Tibial nerve (tissue), 4 donors: ENCODE measurements around the gene MDFI.

Experiments
- EP300 ChIP-seq, 2 donors: sonication (generic); formaldehyde crosslinking; IDR thresholded peaks; one replicate each; pipeline ENCODE4 v1.6.1; 2017; ENCODE audit warnings: antibody characterized with exemption in 2 of 2, mild to moderate bottlenecking in 1 of 2
- POLR2A ChIP-seq, 2 donors: fragments of 450-650 bp; IDR thresholded peaks; one replicate each; pipeline ENCODE4 v1.6.1; 2017; ENCODE audit warnings: antibody characterized with exemption in 2 of 2, mild to moderate bottlenecking in 2 of 2, moderate library complexity in 2 of 2
- TF ChIP-seq, protein P1 (sequence below), 5 experiments: fragments of 200-600 bp in 3 of 5; fragments of 450-650 bp in 2 of 5; sonication (generic) in 3 of 5; IDR thresholded peaks; one replicate each; pipeline ENCODE4 v1.5.1; 2016 to 2019; ENCODE audit warnings: antibody characterized with exemption in 5 of 5, mild to moderate bottlenecking in 3 of 5, moderate library complexity in 2 of 5

DNA sequence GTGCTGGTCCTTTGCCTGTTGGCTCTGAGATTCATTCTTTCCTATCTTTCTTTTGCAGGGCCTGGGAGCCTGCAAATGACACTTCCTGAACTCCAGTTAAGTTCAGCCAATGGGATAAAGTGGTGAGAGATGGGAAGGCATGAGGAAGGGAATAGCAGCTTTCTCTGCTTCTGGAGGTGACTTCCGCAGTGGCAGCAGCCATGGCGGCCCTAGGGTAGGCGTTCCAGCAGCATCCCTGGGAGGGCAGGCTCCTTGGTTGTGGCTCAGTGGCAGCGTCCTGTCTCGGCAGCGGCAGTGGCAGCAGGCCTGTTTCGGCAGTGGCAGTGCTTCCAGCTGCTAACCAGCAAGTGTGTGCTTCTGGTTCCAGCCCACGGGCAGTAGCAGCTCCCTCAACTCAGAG is 7.3 kb upstream of the MDFI start:
- no peak for TF ChIP-seq POLR2A (IDR thresholded peaks at IDR 0.05)
- TF ChIP-seq EP300 (IDR thresholded peaks at IDR 0.05) = no peak
- TF ChIP-seq, protein P1, sequence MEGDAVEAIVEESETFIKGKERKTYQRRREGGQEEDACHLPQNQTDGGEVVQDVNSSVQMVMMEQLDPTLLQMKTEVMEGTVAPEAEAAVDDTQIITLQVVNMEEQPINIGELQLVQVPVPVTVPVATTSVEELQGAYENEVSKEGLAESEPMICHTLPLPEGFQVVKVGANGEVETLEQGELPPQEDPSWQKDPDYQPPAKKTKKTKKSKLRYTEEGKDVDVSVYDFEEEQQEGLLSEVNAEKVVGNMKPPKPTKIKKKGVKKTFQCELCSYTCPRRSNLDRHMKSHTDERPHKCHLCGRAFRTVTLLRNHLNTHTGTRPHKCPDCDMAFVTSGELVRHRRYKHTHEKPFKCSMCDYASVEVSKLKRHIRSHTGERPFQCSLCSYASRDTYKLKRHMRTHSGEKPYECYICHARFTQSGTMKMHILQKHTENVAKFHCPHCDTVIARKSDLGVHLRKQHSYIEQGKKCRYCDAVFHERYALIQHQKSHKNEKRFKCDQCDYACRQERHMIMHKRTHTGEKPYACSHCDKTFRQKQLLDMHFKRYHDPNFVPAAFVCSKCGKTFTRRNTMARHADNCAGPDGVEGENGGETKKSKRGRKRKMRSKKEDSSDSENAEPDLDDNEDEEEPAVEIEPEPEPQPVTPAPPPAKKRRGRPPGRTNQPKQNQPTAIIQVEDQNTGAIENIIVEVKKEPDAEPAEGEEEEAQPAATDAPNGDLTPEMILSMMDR (IDR thresholded peaks at IDR 0.05) = no peak
